Mesendoderm (in vitro differentiated cells): ENCODE measurements around the gene HLA-DMA.

Source experiments
- DNase-seq: peaks from one replicate; pipeline ENCODE4 v3.0.0; 2013
- H2AK5ac ChIP-seq: 2 replicates; pipeline ENCODE4 v1.6.1; 2013; ENCODE audit warnings: low read length, inconsistent platforms
- H2BK120ac ChIP-seq: 2 replicates; pipeline ENCODE4 v1.6.1; 2013; ENCODE audit warnings: low read depth, mild to moderate bottlenecking, low read length, moderate library complexity, mixed read lengths
- H2BK15ac ChIP-seq: replicated peaks from 2 replicates; pipeline ENCODE4 v1.6.1; 2013; ENCODE audit warnings: low read depth, mild to moderate bottlenecking, moderate library complexity
- H2BK5ac ChIP-seq: 2 replicates; pipeline ENCODE4 v1.6.1; 2013; ENCODE audit warnings: low read length, inconsistent platforms
- H3K18ac ChIP-seq: 2 replicates; pipeline ENCODE4 v1.6.1; 2013; ENCODE audit warnings: mild to moderate bottlenecking, low read length, mixed read lengths
- H3K23ac ChIP-seq: one replicate; pipeline ENCODE4 v1.6.1; 2013; ENCODE audit warnings: low read length
- H3K27ac ChIP-seq: 2 replicates; pipeline ENCODE4 v1.5.1; 2013; ENCODE audit warnings: low read depth, mild to moderate bottlenecking, inconsistent platforms, low read length, moderate library complexity
- H3K27me3 ChIP-seq: 2 replicates; pipeline ENCODE4 v1.6.1; 2013; ENCODE audit warnings: low read length, control low read depth, mild to moderate bottlenecking, inconsistent platforms; ENCODE audit not compliant: insufficient read depth, poor library complexity
- H3K36me3 ChIP-seq: 2 replicates; pipeline ENCODE4 v1.6.1; 2013; ENCODE audit warnings: low read length, inconsistent platforms; ENCODE audit not compliant: control insufficient read depth, insufficient read depth
- H3K4ac ChIP-seq: one replicate; pipeline ENCODE4 v1.6.1; 2013; ENCODE audit warnings: low read depth, mild to moderate bottlenecking, low read length, moderate library complexity
- H3K4me1 ChIP-seq: 2 replicates; pipeline ENCODE4 v1.6.1; 2013; ENCODE audit warnings: low read depth, low read length, inconsistent platforms; ENCODE audit not compliant: control insufficient read depth
- H3K4me2 ChIP-seq: 2 replicates; pipeline ENCODE4 v1.6.1; 2013; ENCODE audit warnings: low read length
- H3K4me3 ChIP-seq: 2 replicates; pipeline ENCODE4 v1.5.1; 2013; ENCODE audit warnings: mild to moderate bottlenecking, low read length
- H3K56ac ChIP-seq: one replicate; pipeline ENCODE4 v1.6.1; 2013; ENCODE audit warnings: low read length
- H3K79me1 ChIP-seq: 2 replicates; pipeline ENCODE4 v1.6.1; 2013; ENCODE audit warnings: low read length, inconsistent platforms
- H3K79me2 ChIP-seq: 2 replicates; pipeline ENCODE4 v1.6.1; 2013; ENCODE audit warnings: mild to moderate bottlenecking, low read length; ENCODE audit not compliant: control insufficient read depth, insufficient read depth
- H3K9ac ChIP-seq: 2 replicates; pipeline ENCODE4 v1.6.1; 2013; ENCODE audit warnings: low read length, inconsistent platforms
- H4K5ac ChIP-seq: one replicate; pipeline ENCODE4 v1.6.1; 2013; ENCODE audit warnings: low read length
- H4K8ac ChIP-seq: one replicate; pipeline ENCODE4 v1.6.1; 2013; ENCODE audit warnings: low read depth, mild to moderate bottlenecking, control low read depth, low read length, moderate library complexity
- WGBS: extraction: QIAGEN DNeasy Blood & Tissue Kit; methylation state at CpG from one replicate; pipeline ENCODE4 v1.1.7; 2013; ENCODE audit warnings: low lambda C conversion rate, missing lambda C conversion rate; ENCODE audit not compliant: insufficient coverage; ENCODE audit errors: extremely low coverage; 5-methylcytosine and 5-hydroxymethylcytosine counted together

HLA-DMA gene

DNA sequence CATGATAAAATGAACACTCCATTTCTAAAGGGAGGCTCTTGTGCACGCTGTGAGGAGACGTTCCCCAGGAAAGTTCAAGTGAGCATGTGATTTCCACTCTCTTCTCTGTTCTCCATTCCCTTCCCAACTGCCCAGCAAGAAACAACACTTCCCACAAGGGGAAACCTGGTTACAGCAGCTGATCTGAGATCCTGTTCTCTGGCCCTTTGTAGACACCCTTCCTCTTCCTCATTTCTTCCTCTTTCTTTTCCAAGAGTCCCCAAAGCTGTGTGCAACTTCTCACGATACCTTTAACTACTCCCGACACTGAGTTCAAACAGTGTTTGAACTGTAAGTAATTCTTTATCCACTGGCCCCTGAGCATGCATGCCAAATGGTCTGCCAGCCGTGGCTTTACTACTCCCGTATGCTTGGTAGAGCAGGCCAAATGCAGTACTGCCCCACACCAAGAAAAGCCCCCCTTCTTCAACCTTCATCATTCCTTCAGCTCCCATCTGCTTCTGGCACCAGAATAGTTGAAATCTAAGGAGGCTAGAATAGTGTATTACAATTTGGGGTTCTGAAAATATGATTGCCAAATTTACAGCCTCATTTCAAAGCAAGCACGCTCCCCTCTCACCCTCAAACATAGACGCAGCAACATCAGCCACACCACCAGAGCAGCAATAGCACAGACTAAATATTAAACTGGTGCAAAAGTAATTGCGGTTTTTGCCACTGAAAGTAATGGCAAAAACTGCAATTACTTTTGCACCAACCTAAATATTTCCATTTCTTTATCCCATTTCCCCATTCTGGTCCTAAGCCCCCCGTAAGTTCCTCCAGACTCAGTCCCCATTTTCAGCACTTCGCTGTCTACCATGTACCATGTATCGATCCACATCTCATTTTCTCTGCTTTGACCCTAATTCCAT is 16.4 kb downstream of the HLA-DMA start:
- Histone ChIP-seq H2BK15ac (no peak overlapping the region), H4K8ac (no peak overlapping the region), H4K5ac (no peak overlapping the region), H2BK120ac (no peak overlapping the region), H3K36me3 (no peaks in the 10 kb centered on the region), H3K79me2 (no peaks in the 10 kb centered on the region), H2AK5ac (no peak overlapping the region), H3K27ac (no peak overlapping the region), H3K4me2 (no peak overlapping the region), H3K9ac (no peak overlapping the region), H3K79me1 (no peaks in the 10 kb centered on the region), H3K56ac (no peak overlapping the region), H3K4me1 (no peaks in the 10 kb centered on the region), H3K18ac (no peak overlapping the region), H3K23ac (no peak overlapping the region), H2BK5ac (no peak overlapping the region), H3K27me3 (no peaks in the 10 kb centered on the region), H3K4me3 (no peak overlapping the region), H3K4ac (no peak overlapping the region)
- WGBS: no CpG with 5 or more reads among the region's 12 CpGs
- DNase-seq: no peak

DNA sequence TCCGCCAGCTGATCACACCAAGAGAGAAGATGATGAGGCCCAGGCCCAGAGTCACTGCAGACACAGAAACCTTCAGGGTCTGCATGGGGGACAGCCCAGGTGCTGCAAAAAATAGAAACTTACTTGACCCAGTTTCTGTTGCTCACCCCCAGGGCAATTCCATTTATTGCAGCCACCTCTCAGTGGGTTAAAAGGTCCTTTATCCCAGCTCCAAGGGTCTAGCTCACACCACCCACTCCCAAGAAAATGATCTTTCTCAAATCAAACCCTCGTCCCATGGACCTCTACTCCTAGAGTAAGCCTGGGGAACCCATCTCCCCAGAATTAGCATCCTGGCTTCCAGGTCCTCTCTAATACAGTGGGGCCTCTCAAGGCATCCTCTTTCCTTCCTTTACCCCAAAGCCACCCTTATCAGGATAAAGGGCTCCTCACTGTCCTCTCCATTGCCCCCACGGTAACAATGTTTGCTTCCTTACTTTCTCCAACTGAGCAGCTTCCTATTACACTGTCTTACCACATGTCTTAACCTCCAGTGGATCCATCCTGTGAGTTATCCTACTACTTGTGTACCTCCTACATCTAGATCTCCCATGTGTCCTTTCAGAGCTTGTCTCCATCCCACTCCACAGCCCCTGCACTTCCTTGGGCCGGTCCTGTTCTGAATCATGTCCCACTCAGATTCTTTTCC is 17.2 kb downstream of the HLA-DMA start:
- WGBS: no CpG with 5 or more reads among the region's 4 CpGs
- H2BK5ac ChIP-seq: no peak overlapping the region
- no peak overlapping the region for H4K5ac ChIP-seq
- H4K8ac ChIP-seq: no peak overlapping the region
- H3K9ac ChIP-seq: no peak overlapping the region
- H3K79me1 ChIP-seq: no peaks in the 10 kb centered on the region
- no peak overlapping the region for H2BK15ac ChIP-seq
- no peak overlapping the region for H3K18ac ChIP-seq
- H3K27ac ChIP-seq: no peak overlapping the region
- H3K79me2 ChIP-seq: no peaks in the 10 kb centered on the region
- H3K4me1 ChIP-seq: no peaks in the 10 kb centered on the region
- H2BK120ac ChIP-seq: no peak overlapping the region
- H3K36me3 ChIP-seq: no peaks in the 10 kb centered on the region
- no peak overlapping the region for H2AK5ac ChIP-seq
- H3K27me3 ChIP-seq: no peaks in the 10 kb centered on the region
- H3K4me2 ChIP-seq: no peak overlapping the region
- no peak overlapping the region for H3K4me3 ChIP-seq
- H3K56ac ChIP-seq: no peak overlapping the region
- no peak for DNase-seq
- H3K23ac ChIP-seq: no peak overlapping the region
- no peak overlapping the region for H3K4ac ChIP-seq

DNA sequence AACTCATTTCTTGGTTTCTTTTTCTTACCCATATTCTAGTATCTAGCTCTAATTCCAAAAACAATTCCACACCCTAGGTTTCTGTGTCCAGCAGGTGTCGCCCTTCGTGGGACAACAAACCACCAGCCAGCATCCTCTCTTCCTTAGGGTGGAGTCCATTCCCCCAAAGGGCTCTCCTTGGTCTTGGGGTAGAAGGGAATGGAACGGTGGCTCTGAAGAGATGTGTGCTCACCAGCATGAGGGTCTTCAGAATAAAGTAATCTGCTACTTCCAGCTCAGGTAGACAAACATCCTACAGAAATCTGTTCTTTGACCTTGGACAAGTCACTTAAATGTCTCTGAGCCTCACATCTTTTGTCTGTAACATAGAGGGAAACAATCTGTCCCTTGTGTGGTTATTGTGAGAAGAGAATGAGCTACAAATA is 19.2 kb downstream of the HLA-DMA start:
- no peaks in the 10 kb centered on the region for H3K27me3 ChIP-seq
- H2AK5ac ChIP-seq: no peak overlapping the region
- H3K79me2 ChIP-seq: no peaks in the 10 kb centered on the region
- H2BK120ac ChIP-seq: no peak overlapping the region
- no peaks in the 10 kb centered on the region for H3K36me3 ChIP-seq
- no CpG with 5 or more reads among the region's 3 CpGs for WGBS
- H3K4me2 ChIP-seq: no peak overlapping the region
- no peak overlapping the region for H3K56ac ChIP-seq
- DNase-seq: peak; percentile 63
- H3K4me1 ChIP-seq: no peaks in the 10 kb centered on the region
- H3K18ac ChIP-seq: no peak overlapping the region
- H3K4me3 ChIP-seq: no peak overlapping the region
- no peaks in the 10 kb centered on the region for H3K79me1 ChIP-seq
- no peak overlapping the region for H4K8ac ChIP-seq
- H3K4ac ChIP-seq: no peak overlapping the region
- no peak overlapping the region for H2BK5ac ChIP-seq
- H3K27ac ChIP-seq: no peak overlapping the region
- H2BK15ac ChIP-seq: no peak overlapping the region
- H3K9ac ChIP-seq: no peak overlapping the region
- H4K5ac ChIP-seq: no peak overlapping the region
- H3K23ac ChIP-seq: no peak overlapping the region

DNA sequence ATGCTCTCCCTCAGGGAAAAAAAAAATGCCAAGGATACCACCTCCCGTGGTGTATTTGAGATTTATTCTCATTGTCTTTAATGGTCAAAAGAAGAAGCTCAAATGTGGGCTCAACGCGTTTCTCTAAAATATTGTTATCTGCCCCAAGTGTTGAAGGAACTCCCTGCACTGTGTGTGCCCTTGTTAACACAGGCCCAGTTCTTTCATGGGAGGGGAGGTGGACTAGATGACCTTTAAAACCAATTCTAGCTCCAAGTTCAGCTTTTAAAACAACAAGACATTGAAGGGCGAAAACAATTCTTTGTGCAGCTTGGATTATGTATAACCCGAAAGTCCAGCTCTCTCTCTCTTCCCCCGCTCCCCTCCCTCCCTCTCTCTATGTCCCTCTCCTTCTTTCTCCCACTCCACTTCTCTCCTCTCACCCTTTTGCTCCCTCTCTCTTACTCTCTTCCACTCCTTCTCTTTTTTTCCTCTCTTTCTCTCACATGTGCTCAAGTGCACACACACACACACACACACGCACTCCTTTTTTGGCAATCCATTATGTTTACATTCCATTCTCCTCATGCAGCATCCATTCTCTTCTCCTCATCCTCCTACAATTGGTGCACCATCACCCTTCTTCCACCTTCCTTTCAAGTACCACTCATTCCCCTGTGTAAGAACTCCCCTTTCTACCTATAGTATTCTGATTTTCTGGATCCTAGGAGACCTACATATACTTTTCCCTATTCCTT is 20.6 kb downstream of the HLA-DMA start:
- Histone ChIP-seq H3K4ac (no peak overlapping the region), H2BK120ac (no peak overlapping the region), H3K79me1 (no peaks in the 10 kb centered on the region), H2BK5ac (no peak overlapping the region), H4K5ac (no peak overlapping the region), H3K4me1 (no peaks in the 10 kb centered on the region), H3K27me3 (no peaks in the 10 kb centered on the region), H3K56ac (no peak overlapping the region), H3K23ac (no peak overlapping the region), H2BK15ac (no peak overlapping the region), H3K18ac (no peak overlapping the region), H3K4me3 (no peak overlapping the region), H2AK5ac (no peak overlapping the region), H3K4me2 (no peak overlapping the region), H3K79me2 (no peaks in the 10 kb centered on the region), H3K9ac (no peak overlapping the region), H4K8ac (no peak overlapping the region), H3K27ac (no peak overlapping the region), H3K36me3 (no peaks in the 10 kb centered on the region)
- no CpG with 5 or more reads among the region's 7 CpGs for WGBS
- no peak for DNase-seq

DNA sequence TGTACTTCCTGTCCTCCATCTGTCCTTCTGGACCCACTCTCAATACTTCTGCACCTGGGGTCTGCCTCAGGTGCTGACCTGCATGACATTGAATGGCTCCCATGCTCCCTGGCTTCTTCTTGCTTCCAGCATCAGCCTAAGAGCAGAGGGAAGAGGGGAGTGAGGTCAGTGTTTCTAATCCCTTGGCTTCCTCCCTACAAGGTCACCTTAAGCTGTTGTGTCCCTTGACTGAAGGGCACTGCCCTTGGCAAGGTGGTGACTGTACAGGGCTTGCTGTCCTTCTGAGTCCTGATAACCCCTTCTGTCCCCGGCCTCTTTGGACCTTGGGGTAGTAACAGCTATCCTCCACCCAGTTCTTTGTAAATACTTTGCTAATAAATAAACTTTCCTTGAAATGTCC is 21.7 kb downstream of the HLA-DMA start:
- H3K23ac ChIP-seq: no peak overlapping the region
- H3K27me3 ChIP-seq: no peaks in the 10 kb centered on the region
- no peak overlapping the region for H2BK120ac ChIP-seq
- H3K4me1 ChIP-seq: no peaks in the 10 kb centered on the region
- H2BK15ac ChIP-seq: no peak overlapping the region
- no peak overlapping the region for H2AK5ac ChIP-seq
- no peak overlapping the region for H3K9ac ChIP-seq
- H3K79me1 ChIP-seq: no peaks in the 10 kb centered on the region
- no peak overlapping the region for H3K4me3 ChIP-seq
- H3K4ac ChIP-seq: no peak overlapping the region
- H3K36me3 ChIP-seq: no peaks in the 10 kb centered on the region
- DNase-seq: no peak
- no peak overlapping the region for H3K27ac ChIP-seq
- H3K4me2 ChIP-seq: no peak overlapping the region
- no peak overlapping the region for H3K56ac ChIP-seq
- no peak overlapping the region for H2BK5ac ChIP-seq
- H4K8ac ChIP-seq: no peak overlapping the region
- no peak overlapping the region for H4K5ac ChIP-seq
- H3K18ac ChIP-seq: no peak overlapping the region
- WGBS: no CpG with 5 or more reads among the region's 1 CpG
- no peaks in the 10 kb centered on the region for H3K79me2 ChIP-seq
